Measurements from ENCODE around the gene ABCA8. TPM values are rescaled to one million over a fixed set of nuclear protein-coding genes. Genes with fewer than 3 reads are reported as not detected.

Gene ABCA8
- total RNA-seq, 2 donors from 2014 or later = 42.0 to 62.2 TPM

DNA sequence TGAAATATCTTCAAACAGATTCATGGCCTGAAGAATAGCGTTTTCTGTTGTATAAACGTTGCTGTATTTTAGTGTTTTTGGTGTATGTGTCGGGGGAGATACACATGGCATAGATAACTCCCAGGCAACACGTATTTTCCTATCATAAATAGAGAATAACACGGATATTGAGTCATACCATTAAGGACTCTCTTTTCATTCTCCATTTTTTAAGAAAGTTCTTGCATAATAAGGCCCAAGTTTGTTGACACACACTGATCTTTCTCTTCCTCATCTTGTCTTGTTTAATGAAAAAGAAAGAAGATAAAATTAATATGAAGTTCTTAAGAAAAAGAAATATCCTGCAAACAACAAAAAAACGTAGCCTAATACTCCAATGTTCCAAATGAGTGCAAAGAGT, 13.4 kb downstream of the ABCA8 start:
- Histone ChIP-seq H3K4me3 (no peak overlapping the region), H3K4me1 (ENCODE audit: control insufficient read depth in 1 of 2, low read depth in 2 of 2) (no peaks in the 10 kb centered on the region), H3K36me3 (no peaks in the 10 kb centered on the region), H3K9me3 (no peaks in the 10 kb centered on the region), H3K27ac (no peak overlapping the region), H3K27me3 (replicated peaks; ENCODE audit: insufficient read depth) (no peaks in the 10 kb centered on the region)
- ATAC-seq (ENCODE audit: insufficient number of reproducible peaks, low FRiP score, low read depth) (no peak), DNase-seq (ENCODE audit: low spot score) (no peak)
- TF ChIP-seq, protein P1, sequence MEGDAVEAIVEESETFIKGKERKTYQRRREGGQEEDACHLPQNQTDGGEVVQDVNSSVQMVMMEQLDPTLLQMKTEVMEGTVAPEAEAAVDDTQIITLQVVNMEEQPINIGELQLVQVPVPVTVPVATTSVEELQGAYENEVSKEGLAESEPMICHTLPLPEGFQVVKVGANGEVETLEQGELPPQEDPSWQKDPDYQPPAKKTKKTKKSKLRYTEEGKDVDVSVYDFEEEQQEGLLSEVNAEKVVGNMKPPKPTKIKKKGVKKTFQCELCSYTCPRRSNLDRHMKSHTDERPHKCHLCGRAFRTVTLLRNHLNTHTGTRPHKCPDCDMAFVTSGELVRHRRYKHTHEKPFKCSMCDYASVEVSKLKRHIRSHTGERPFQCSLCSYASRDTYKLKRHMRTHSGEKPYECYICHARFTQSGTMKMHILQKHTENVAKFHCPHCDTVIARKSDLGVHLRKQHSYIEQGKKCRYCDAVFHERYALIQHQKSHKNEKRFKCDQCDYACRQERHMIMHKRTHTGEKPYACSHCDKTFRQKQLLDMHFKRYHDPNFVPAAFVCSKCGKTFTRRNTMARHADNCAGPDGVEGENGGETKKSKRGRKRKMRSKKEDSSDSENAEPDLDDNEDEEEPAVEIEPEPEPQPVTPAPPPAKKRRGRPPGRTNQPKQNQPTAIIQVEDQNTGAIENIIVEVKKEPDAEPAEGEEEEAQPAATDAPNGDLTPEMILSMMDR (IDR thresholded peaks at IDR 0.05) = no peak

DNA sequence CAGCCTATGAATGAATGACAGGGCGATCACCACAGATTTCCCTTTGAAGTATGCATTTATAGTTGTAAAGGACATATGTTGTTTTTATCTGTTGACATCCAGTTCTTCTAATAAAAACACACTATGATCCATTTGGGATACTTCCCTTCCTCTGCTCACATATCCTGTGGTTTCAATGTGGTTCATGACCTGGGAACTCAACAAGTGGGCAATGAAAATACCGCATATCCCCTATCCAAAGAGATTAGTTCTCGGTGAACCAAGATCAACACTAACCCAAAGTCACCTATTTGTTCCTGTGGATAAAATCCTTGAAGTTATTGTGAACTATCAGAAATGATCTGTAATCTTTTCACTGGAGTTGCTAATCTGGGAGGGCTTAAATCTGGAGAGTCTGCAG, 16.0 kb downstream of the ABCA8 start:
- no peaks in the 10 kb centered on the region for H3K27me3 ChIP-seq (replicated peaks; ENCODE audit: insufficient read depth)
- no peaks in the 10 kb centered on the region for H3K36me3 ChIP-seq
- DNase-seq (ENCODE audit: low spot score) = no peak
- H3K4me3 ChIP-seq = no peak overlapping the region
- H3K9me3 ChIP-seq = no peaks in the 10 kb centered on the region
- no peak for ATAC-seq (ENCODE audit: insufficient number of reproducible peaks, low FRiP score, low read depth)
- H3K27ac ChIP-seq = no peak overlapping the region
- no peaks in the 10 kb centered on the region for H3K4me1 ChIP-seq (ENCODE audit: control insufficient read depth in 1 of 2, low read depth in 2 of 2)
- TF ChIP-seq, protein P1 (IDR thresholded peaks at IDR 0.05) = no peak

DNA sequence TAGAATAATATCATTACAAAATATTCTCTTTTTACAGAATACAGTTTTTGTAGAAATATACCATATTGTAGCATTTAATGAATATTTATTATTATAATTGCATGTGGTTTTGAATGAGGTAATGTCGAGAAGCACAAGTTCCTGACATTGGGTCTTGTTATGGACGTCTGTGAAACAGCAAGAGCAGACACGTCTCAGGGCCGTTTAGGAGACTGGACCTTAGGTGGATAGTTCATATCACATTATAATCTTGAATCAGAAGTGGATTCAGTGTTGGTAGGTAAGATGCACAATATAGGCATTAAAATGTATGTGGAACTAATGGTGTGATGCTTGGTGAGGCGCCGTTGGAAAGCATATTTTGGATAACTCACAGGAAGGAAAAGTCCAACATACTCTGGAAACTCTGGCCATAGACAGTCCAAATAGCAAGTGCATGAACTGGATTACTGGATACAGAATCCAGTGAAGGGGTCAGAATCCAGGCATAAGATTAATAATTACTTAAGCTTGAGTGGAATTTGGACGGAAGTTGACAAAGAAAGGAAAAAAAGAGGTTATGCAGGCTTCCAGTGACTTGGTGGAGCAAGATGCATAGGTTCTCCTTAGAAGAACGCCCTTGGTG, 17.2 kb downstream of the ABCA8 start:
- Histone ChIP-seq H3K27ac (no peak overlapping the region), H3K27me3 (replicated peaks; ENCODE audit: insufficient read depth) (no peaks in the 10 kb centered on the region), H3K4me1 (ENCODE audit: control insufficient read depth in 1 of 2, low read depth in 2 of 2) (no peaks in the 10 kb centered on the region), H3K36me3 (no peaks in the 10 kb centered on the region), H3K4me3 (no peak overlapping the region), H3K9me3 (no peaks in the 10 kb centered on the region)
- ATAC-seq (ENCODE audit: insufficient number of reproducible peaks, low FRiP score, low read depth) (no peak), DNase-seq (ENCODE audit: low spot score) (no peak)
- TF ChIP-seq, protein P1 (IDR thresholded peaks at IDR 0.05) = no peak

DNA sequence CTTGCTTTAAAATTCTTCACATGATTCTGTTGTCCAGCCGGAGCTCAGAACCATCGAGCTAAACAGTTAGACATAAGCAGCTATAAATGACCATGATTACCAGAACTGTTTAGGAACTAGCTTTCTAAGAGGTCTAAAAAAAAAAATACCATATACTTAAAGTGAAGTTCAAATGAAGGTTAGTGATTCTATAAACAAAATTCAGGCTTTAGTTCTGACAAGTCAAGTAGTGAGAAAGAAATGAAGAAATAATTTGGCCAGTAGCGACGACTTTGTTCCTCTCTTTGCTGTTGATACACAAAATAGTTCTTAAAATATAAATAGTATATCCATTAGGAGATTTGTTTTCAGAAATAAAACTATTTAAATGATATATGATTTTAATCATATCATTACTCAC, 27.7 kb downstream of the ABCA8 start:
- no peak overlapping the region for H3K27ac ChIP-seq
- H3K4me1 ChIP-seq (ENCODE audit: control insufficient read depth in 1 of 2, low read depth in 2 of 2) = no peaks in the 10 kb centered on the region
- no peaks in the 10 kb centered on the region for H3K27me3 ChIP-seq (replicated peaks; ENCODE audit: insufficient read depth)
- DNase-seq (ENCODE audit: low spot score) (no peak), ATAC-seq (ENCODE audit: insufficient number of reproducible peaks, low FRiP score, low read depth) (no peak)
- no peaks in the 10 kb centered on the region for H3K36me3 ChIP-seq
- H3K9me3 ChIP-seq = no peaks in the 10 kb centered on the region
- TF ChIP-seq, protein P1 (IDR thresholded peaks at IDR 0.05) = no peak
- H3K4me3 ChIP-seq = no peak overlapping the region

DNA sequence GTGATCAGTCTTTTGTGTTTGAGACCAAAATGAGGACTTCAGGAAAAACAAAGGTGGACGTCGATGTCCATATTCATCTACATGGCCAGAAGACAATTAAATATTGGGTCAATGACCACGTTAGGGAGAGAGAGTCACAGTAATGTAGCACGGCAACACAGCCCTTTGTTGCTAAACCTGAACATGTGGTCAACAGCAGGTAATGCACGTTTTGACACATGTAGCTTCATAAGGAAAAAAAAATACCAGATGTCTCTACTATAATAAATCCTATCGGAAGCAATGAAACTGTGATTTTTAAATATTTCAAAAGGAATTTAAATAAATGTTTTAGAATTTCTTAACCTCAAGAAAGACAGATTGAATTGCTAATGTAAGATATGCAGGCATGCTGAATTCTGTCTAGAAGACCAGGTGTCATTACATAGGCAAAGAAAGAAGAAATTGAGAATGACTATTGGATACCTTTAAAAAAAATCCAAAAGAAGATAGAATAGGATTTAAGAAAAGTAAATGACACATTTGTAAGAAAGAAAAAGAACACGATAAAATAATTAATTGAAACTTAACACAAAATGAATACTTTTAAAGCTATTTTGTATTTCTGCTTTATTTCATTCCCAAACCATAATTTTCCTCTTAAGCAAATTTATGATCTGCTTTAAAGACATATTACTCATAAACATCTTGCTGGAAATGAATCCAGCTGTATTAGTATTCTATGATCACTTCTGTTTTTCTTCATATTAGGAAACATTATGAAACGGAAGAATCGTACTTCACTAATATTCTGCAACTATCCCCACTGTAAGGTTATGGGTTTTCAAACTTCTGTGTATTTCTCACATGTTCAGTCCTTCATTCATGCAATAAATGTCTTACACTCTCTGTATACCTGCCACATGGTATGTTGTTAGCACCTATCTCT, 30.1 kb downstream of the ABCA8 start:
- Histone ChIP-seq H3K4me3 (no peak overlapping the region), H3K9me3 (no peaks in the 10 kb centered on the region), H3K27me3 (replicated peaks; ENCODE audit: insufficient read depth) (no peaks in the 10 kb centered on the region), H3K36me3 (no peaks in the 10 kb centered on the region), H3K27ac (no peak overlapping the region), H3K4me1 (ENCODE audit: control insufficient read depth in 1 of 2, low read depth in 2 of 2) (no peaks in the 10 kb centered on the region)
- no peak for DNase-seq (ENCODE audit: low spot score)
- no peak for ATAC-seq (ENCODE audit: insufficient number of reproducible peaks, low FRiP score, low read depth)
- TF ChIP-seq, protein P1 (IDR thresholded peaks at IDR 0.05) = no peak

All from thoracic aorta (tissue), 2 donors.